ENCODE measurements around the gene WIPF1.

Gene WIPF1

GRCh38 chr2:174570318-174570958, 27.2 kb downstream of the WIPF1 start:
- no peak overlapping the region for H3K27ac ChIP-seq
- TF ChIP-seq CTCF (conservative IDR thresholded peaks at IDR 0.05) (no peak), ZFX (IDR thresholded peaks at IDR 0.05) (no peak)

- TF ChIP-seq CTCF (conservative IDR thresholded peaks at IDR 0.05) (no peak), ZFX (IDR thresholded peaks at IDR 0.05) (no peak)
- no peak overlapping the region for H3K27ac ChIP-seq
Observed at GRCh38 chr2:174569678-174570077, 27.9 kb downstream of the WIPF1 start.

- no peak for TF ChIP-seq CTCF (conservative IDR thresholded peaks at IDR 0.05)
- TF ChIP-seq ZFX (IDR thresholded peaks at IDR 0.05) = no peak
- no peak overlapping the region for H3K27ac ChIP-seq
Observed at GRCh38 chr2:174568425-174568824, 29.2 kb downstream of the WIPF1 start.

GRCh38 chr2:174566871-174567270, 30.7 kb downstream of the WIPF1 start:
- H3K27ac ChIP-seq = no peak overlapping the region
- no peak for TF ChIP-seq CTCF (conservative IDR thresholded peaks at IDR 0.05)
- TF ChIP-seq ZFX (IDR thresholded peaks at IDR 0.05) = no peak

- TF ChIP-seq CTCF (conservative IDR thresholded peaks at IDR 0.05) (no peak), ZFX (IDR thresholded peaks at IDR 0.05) (no peak)
- H3K27ac ChIP-seq = no peak overlapping the region
Observed at GRCh38 chr2:174563530-174564282, 33.9 kb downstream of the WIPF1 start.

GRCh38 chr2:174561972-174562370, 35.6 kb downstream of the WIPF1 start:
- no peak overlapping the region for H3K27ac ChIP-seq

More at GRCh38 chr2:174561972-174562370, 35.6 kb downstream of the WIPF1 start:
- TF ChIP-seq CTCF (conservative IDR thresholded peaks at IDR 0.05) = no peak
- no peak for TF ChIP-seq ZFX (IDR thresholded peaks at IDR 0.05)

Data from C4-2B (cell line).